Heart right ventricle (tissue), 16 donors: ENCODE data around the gene RET. TPM values are rescaled to one million over a fixed set of nuclear protein-coding genes. Genes with fewer than 3 reads are reported as not detected.

Experiments used
- ATAC-seq, 8 donors: fragments of 200-7000 bp; cut with Tn5 transposase; one replicate each; pipeline ENCODE4 v1.9.1; 2020; ENCODE audit warnings: mild to moderate bottlenecking in 8 of 8, moderate library complexity in 8 of 8, moderate number of reproducible peaks in 1 of 8
- DNase-seq, 2 donors: peaks; one replicate each; pipeline ENCODE4 v3.0.0-alpha.2; 2020
- H3K27ac ChIP-seq, 10 donors: fragments of 200-600 bp; sonication (generic) in 2 of 10; one replicate each; pipeline versions ENCODE4 v1.5.0 to v1.8.0; 2020 to 2022; ENCODE audit warnings: mild to moderate bottlenecking in 3 of 10
- H3K27me3 ChIP-seq, 7 donors: fragments of 200-600 bp; one replicate each; pipeline ENCODE4 v1.8.0; 2021 to 2022; ENCODE audit warnings: mild to moderate bottlenecking in 2 of 7
- H3K36me3 ChIP-seq, 9 donors: fragments of 200-600 bp; sonication (generic) in 1 of 9; one replicate each; pipeline versions ENCODE4 v1.5.0 to v1.8.0; 2020 to 2022; ENCODE audit warnings: mild to moderate bottlenecking in 2 of 9
- H3K4me1 ChIP-seq, 9 donors: fragments of 200-600 bp; sonication (generic) in 1 of 9; one replicate each; pipeline versions ENCODE4 v1.5.0 to v1.8.0; 2020 to 2022; ENCODE audit warnings: mild to moderate bottlenecking in 4 of 9
- H3K4me3 ChIP-seq, 10 donors: fragments of 200-600 bp; sonication (generic) in 2 of 10; one replicate each; pipeline versions ENCODE4 v1.5.0 to v1.8.0; 2020 to 2022; ENCODE audit warnings: mild to moderate bottlenecking in 7 of 10, moderate library complexity in 2 of 10
- H3K9me3 ChIP-seq, 11 donors: fragments of 200-600 bp in 10 of 11; sonication (generic) in 2 of 11; one replicate each; pipeline versions ENCODE4 v1.5.0 to v1.8.0; 2013 to 2022; ENCODE audit warnings: mild to moderate bottlenecking in 2 of 11, control low read depth in 1 of 11, moderate library complexity in 1 of 11
- CTCF ChIP-seq, 9 donors: fragments of 200-600 bp; sonication (generic) in 2 of 9; IDR thresholded peaks; one replicate each; pipeline versions ENCODE4 v1.5.0 to v1.8.0; 2021 to 2022; ENCODE audit warnings: antibody characterized with exemption in 9 of 9, mild to moderate bottlenecking in 5 of 9, moderate library complexity in 1 of 9
- WGBS, 2 donors: extraction: QIAGEN DNeasy Blood & Tissue Kit; methylation state at CpG; one replicate each; pipeline ENCODE4 v1.1.7; 2013; ENCODE audit warnings: inconsistent platforms in 1 of 2; 5-methylcytosine and 5-hydroxymethylcytosine counted together
- intact Hi-C, 10 donors: fragments of 100-400 bp; cut with DNase I; formaldehyde crosslinking; loops; one replicate each; pipeline versions ENCODE4 v1.11.1 to v1.14.2; 2022
- polyA plus RNA-seq, 2 donors: library from polyadenylated mRNA; stranded (reverse); fragments of 200-250 nt; gene quantifications; one replicate each; pipeline ENCODE4 v1.2.3, GENCODE V29; 2013
- total RNA-seq, 10 donors: library from RNA; stranded (reverse); fragmentation: NEBNext Ultra II Directional in 3 of 10; extraction: Animal tissue kit (Norgen Biotek cat#: 25700) in 3 of 10; gene quantifications; one replicate each; pipeline versions ENCODE4 v1.2.1 to v1.2.4, GENCODE V29; 2021 to 2023
- donor health status: Arrhythmogenic right ventricular cardiomyopathy.
- donor health status: ischemic (EF 13 %, LVEDD 7.1; RV severe dilation, severe dysfunction).
- donor health status: healthy with polysubstance abuse.
- donor health status: DM: no; HTN: yes; CAD: no.
- donor health status: DM: no; HTN: no; CAD: no.
- donor health status: ischemic (EF 25% LVEDD 6.9; RV normal size, moderate dysfunction).
- donor health status: ischemic (EF 25% LVEDD 5.7; RV mildly dilated, moderate dysfunction).
- donor health status: healthy.
- donor health status: DM: yes; HTN: yes; CAD: no.
- donor health status: Ischemic cardiomyopathy.
- donor health status: ischemic (EF 35%, LVEDD 5.7; RV mildly dilated, moderate dysfunction).
- donor health status: nonischemic (EF 11% LVEDD 7.7; RV severe dilation, severe dysfunction).
- donor health status: DM: yes; HTN: yes; CAD: no.
- donor health status: PGD.
- donor health status: ischemic (EF 29% LVEDD 5.4; RV normal size, mild dysfunction).
- donor health status: nonischemic (EF 23%, LVEDD 6.1; RV moderate dilation, normal function).

Gene RET
- total and polyA plus RNA-seq, 12 donors, result 0.38 to 2.6 (median 1.2) TPM

- H3K9me3 ChIP-seq, result no peaks in the 10 kb centered on the region
- H3K4me1 ChIP-seq, result peaks cover 0 to 59% (median 10%) of the 10 kb centered on the region in 9 donors
- WGBS, 2 donors, result 94 to 95% methylated on average over 2 of the region's 2 CpGs
Observed at GRCh38 chr10:43155221-43155620, 78.4 kb downstream of the RET start.

GRCh38 chr10:43155741-43156140 lies 78.9 kb downstream of the RET start:
- Histone ChIP-seq H3K9me3 (no peaks in the 10 kb centered on the region), H3K27me3 (no peaks in the 10 kb centered on the region), H3K36me3 (peaks cover 0 to 7% (median 0%) of the 10 kb centered on the region in 9 donors), H3K27ac (no peak overlapping the region), H3K4me3 (no peak overlapping the region), H3K4me1 (peaks cover 0 to 59% (median 10%) of the 10 kb centered on the region in 9 donors)
- WGBS, 2 donors, result 95 to 99% methylated on average over 1 of the region's 1 CpG
- intact Hi-C loops, result no loop called here
- DNase-seq, result no peak
- no peak for ATAC-seq
- TF ChIP-seq CTCF (IDR thresholded peaks at IDR 0.05), result no peak

More at GRCh38 chr10:43155221-43155620, 78.4 kb downstream of the RET start:
- Histone ChIP-seq H3K36me3 (peaks cover 0 to 2% (median 0%) of the 10 kb centered on the region in 9 donors), H3K4me3 (no peak overlapping the region), H3K27me3 (no peaks in the 10 kb centered on the region), H3K27ac (no peak overlapping the region)
- no peak for ATAC-seq
- no peak for TF ChIP-seq CTCF (IDR thresholded peaks at IDR 0.05)
- intact Hi-C loops, result no loop called here
- no peak for DNase-seq

DNA sequence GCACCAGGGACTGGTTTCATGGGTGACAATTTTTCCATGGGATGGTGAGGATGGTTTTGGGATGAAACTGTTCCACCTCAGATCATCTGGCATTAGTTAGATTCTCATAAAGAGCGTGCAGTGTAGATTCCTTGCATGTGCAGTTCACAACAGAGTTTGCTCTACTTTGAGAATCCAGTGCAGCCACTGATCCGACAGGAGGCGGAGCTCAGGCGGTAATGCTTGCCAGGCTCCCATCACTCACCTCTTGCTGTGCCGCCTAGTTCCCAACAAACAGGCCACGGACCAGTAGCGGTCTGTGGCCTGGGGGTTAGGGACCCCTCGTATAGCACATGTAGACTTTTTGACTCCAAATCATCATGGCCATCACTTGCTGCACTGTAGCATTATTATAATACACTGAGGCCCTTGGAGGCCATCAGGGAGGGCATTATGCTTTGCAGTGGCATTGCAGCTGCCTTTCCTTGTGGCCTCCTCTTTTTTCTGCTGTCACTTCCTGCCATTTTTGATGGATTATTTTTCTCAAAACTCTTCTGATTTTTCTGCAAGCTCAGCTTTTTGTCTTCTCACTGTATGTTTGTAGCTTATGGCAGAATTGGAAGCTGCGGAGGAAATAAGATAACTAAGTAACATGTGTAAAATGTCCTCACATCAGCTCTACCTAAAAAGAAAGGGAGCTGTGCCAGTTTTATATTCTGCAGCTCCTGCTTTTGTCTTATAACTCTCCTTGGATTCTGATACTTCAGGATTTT lies 79.9 kb downstream of the RET start:
- no peaks in the 10 kb centered on the region for H3K9me3 ChIP-seq
- no peak for TF ChIP-seq CTCF (IDR thresholded peaks at IDR 0.05)
- H3K36me3 ChIP-seq, result peaks cover 0 to 18% (median 2%) of the 10 kb centered on the region in 9 donors
- no peak overlapping the region for H3K27ac ChIP-seq
- WGBS, 2 donors, result 68 to 70% methylated on average over 9 of the region's 9 CpGs
- no peak for DNase-seq
- H3K27me3 ChIP-seq, result no peaks in the 10 kb centered on the region
- H3K4me1 ChIP-seq, result peaks cover 0 to 56% (median 10%) of the 10 kb centered on the region in 9 donors
- ATAC-seq, result no peak
- no peak overlapping the region for H3K4me3 ChIP-seq
- intact Hi-C loops, result no loop called here

DNA sequence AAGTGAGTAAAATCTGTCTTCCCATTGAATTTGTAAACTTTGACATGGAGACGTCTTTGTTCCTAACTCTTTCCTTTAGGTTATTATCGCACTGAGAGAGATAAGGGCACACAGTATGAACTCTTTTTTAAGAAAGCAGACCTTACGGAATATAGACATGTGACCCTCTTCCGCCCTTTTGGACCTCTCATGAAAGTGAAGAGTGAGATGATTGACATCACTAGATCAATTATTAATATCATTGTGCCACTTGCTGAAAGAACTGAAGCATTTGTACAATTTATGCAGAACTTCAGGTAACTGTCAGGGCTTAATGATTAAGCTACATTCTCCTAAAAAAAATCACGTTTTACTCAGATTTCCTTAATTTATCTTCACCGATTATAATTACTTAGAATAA lies 81.8 kb downstream of the RET start:
- DNase-seq (no peak), ATAC-seq (no peak)
- Histone ChIP-seq H3K4me3 (no peak overlapping the region), H3K27me3 (no peaks in the 10 kb centered on the region), H3K27ac (no peak overlapping the region), H3K4me1 (peaks cover 0 to 46% (median 6%) of the 10 kb centered on the region in 9 donors), H3K9me3 (no peaks in the 10 kb centered on the region), H3K36me3 (peaks cover 0 to 36% (median 5%) of the 10 kb centered on the region in 9 donors)
- intact Hi-C loops, result no loop called here
- WGBS, 2 donors, result 93 to 96% methylated on average over 6 of the region's 6 CpGs
- no peak for TF ChIP-seq CTCF (IDR thresholded peaks at IDR 0.05)
